Measurements from ENCODE around the gene GRIA1. TPM values are rescaled to one million over a fixed set of nuclear protein-coding genes. Genes with fewer than 3 reads are reported as not detected.

Gene GRIA1
- total and polyA plus RNA-seq, 2 of the 4 experiments (the other 2 are of a cell fraction): 0.48 to 1.3 TPM

DNA sequence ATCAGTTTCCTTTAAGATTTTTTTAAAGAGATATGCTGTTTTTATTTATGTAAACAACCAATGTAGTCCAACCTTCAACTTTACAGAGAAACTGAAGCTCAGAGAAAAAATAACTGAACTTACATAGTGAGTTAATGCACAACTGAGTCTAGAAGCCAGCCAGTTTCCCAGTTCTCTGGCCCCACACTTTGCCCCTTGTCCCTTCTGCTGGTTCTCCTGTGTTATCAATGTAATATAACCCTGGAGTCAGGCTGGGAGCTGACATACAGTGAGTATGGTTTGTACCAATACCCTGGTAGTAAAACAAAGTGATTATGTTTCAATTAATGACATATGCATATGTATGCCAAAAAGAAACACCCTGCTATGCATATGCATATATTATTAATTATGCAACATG lies 32.2 kb upstream of the GRIA1 start:
- H2AFZ ChIP-seq (replicated peaks; ENCODE audit: low read length, poor library complexity): no peak overlapping the region
- 0 out of 2 replicates have a peak, but pooled peaks cover 1% of the 10 kb centered on the region for H3K27me3 ChIP-seq (ENCODE audit: control insufficient read depth, insufficient read depth, low read length)
- no peak overlapping the region for H2AK9ac ChIP-seq (replicated peaks; ENCODE audit: low read depth, low read length, poor library complexity)
- no peaks in the 10 kb centered on the region for H3K79me1 ChIP-seq (ENCODE audit: low read depth in 1 of 2, low read length in 2 of 2)
- no peak overlapping the region for H4K8ac ChIP-seq (ENCODE audit: low read depth in 2 of 2, low read length in 2 of 2)
- no peak overlapping the region for H2BK5ac ChIP-seq (ENCODE audit: low read depth, low read length, poor library complexity, severe bottlenecking)
- H3K4ac ChIP-seq (ENCODE audit: low read depth, low read length): no peak overlapping the region
- no peaks in the 10 kb centered on the region for H3K9me3 ChIP-seq (ENCODE audit: control insufficient read depth, insufficient read depth, low read length)
- no peak overlapping the region for H4K91ac ChIP-seq (ENCODE audit: insufficient read depth, low read depth, low read length)
- intact Hi-C loops (cut with micrococcal nuclease) (no loop called here), dilution Hi-C loops (cut with HindIII; ENCODE audit: low sequenced_read_pairs, unreplicated experiment) (no loop called here), in situ Hi-C loops (cut with MboI; ENCODE audit: low sequenced_read_pairs) (no loop called here)
- ATAC-seq (ENCODE audit: low read depth) (no peak), DNase-seq (no peak)
- H3K14ac ChIP-seq (replicated peaks; ENCODE audit: low read depth, low read length): no peak overlapping the region
- H3K9me1 ChIP-seq (ENCODE audit: insufficient read depth, low read length): no peaks in the 10 kb centered on the region
- TF ChIP-seq, protein P1, sequence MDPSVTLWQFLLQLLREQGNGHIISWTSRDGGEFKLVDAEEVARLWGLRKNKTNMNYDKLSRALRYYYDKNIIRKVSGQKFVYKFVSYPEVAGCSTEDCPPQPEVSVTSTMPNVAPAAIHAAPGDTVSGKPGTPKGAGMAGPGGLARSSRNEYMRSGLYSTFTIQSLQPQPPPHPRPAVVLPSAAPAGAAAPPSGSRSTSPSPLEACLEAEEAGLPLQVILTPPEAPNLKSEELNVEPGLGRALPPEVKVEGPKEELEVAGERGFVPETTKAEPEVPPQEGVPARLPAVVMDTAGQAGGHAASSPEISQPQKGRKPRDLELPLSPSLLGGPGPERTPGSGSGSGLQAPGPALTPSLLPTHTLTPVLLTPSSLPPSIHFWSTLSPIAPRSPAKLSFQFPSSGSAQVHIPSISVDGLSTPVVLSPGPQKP (IDR thresholded peaks at IDR 0.05; ENCODE audit: borderline replicate concordance, low read depth, low read length): no peak
- TF ChIP-seq RFX5 (IDR thresholded peaks at IDR 0.05; ENCODE audit: low read depth, low read length) (no peak), BHLHE40 (IDR thresholded peaks at IDR 0.05; ENCODE audit: low read depth, low read length) (no peak), CEBPB (IDR thresholded peaks at IDR 0.05; ENCODE audit: low read depth, low read length) (no peak)
- no peak overlapping the region for H2BK120ac ChIP-seq (ENCODE audit: low read depth, low read length)
- no peak overlapping the region for H3K27ac ChIP-seq (ENCODE audit: insufficient read depth, low read length)
- H3K4me3 ChIP-seq (ENCODE audit: insufficient read depth, low read depth, low read length): no peak overlapping the region
- no peak overlapping the region for H4K5ac ChIP-seq (ENCODE audit: low read depth, low read length)
- no peaks in the 10 kb centered on the region for H4K20me1 ChIP-seq (ENCODE audit: insufficient read depth, low read length)
- ChIA-PET POLR2A (ENCODE audit: unreplicated experiment) (interaction anchor here (0.5 kb wide), 1 partner anchor 444 kb away, joined by 3 read pairs; no protein-coding TSS in a partner anchor), CTCF (no interaction called here)
- no peak overlapping the region for H2BK15ac ChIP-seq (ENCODE audit: low read depth, low read length)
- no peak overlapping the region for H2AK5ac ChIP-seq (ENCODE audit: low read depth, low read length)
- H3K4me1 ChIP-seq (ENCODE audit: control insufficient read depth, insufficient read depth, low read length): no peaks in the 10 kb centered on the region
- no peak overlapping the region for H3K9ac ChIP-seq (ENCODE audit: low read depth, low read length)
- no peak overlapping the region for H3K23ac ChIP-seq (ENCODE audit: low read depth, low read length)
- H2BK20ac ChIP-seq (ENCODE audit: low read depth, low read length): no peak overlapping the region
- H3K18ac ChIP-seq (ENCODE audit: low read depth, low read length): no peak overlapping the region
- no peak overlapping the region for H3K4me2 ChIP-seq (ENCODE audit: low read depth, low read length)
- no TSS peak for BruUV-seq (replicated peaks)
- no peaks in the 10 kb centered on the region for H3K36me3 ChIP-seq (ENCODE audit: control insufficient read depth, insufficient read depth, low read length)
- no peak overlapping the region for H3K56ac ChIP-seq (ENCODE audit: extremely low read depth, insufficient read depth, low read length)
